Cardiac fibroblast (primary cell): ENCODE results near the gene RNF213.
A peak's percentile ranks its signal among the peaks of the same experiment; 100 is the strongest.

Source experiments
- DNase-seq, 2 donors: peaks; one replicate each; pipeline versions ENCODE4 v3.0.0 to v3.0.0-alpha.2; 2010; ENCODE audit warnings: low read depth in 2 of 2
- H3K4me3 ChIP-seq, 2 donors: replicated peaks in 1 of 2; 1 replicate in 1 of 2; 2 replicates in 1 of 2; pipeline ENCODE4 v1.5.1; 2011; ENCODE audit warnings: low read depth in 2 of 2, low read length in 2 of 2, mild to moderate bottlenecking in 2 of 2, moderate library complexity in 1 of 2
- TF ChIP-seq, protein P1 (sequence below): IDR thresholded peaks from one replicate; pipeline ENCODE4 v1.5.1; 2011; ENCODE audit warnings: low read depth, mild to moderate bottlenecking, low read length, inconsistent platforms

RNF213 gene

DNA sequence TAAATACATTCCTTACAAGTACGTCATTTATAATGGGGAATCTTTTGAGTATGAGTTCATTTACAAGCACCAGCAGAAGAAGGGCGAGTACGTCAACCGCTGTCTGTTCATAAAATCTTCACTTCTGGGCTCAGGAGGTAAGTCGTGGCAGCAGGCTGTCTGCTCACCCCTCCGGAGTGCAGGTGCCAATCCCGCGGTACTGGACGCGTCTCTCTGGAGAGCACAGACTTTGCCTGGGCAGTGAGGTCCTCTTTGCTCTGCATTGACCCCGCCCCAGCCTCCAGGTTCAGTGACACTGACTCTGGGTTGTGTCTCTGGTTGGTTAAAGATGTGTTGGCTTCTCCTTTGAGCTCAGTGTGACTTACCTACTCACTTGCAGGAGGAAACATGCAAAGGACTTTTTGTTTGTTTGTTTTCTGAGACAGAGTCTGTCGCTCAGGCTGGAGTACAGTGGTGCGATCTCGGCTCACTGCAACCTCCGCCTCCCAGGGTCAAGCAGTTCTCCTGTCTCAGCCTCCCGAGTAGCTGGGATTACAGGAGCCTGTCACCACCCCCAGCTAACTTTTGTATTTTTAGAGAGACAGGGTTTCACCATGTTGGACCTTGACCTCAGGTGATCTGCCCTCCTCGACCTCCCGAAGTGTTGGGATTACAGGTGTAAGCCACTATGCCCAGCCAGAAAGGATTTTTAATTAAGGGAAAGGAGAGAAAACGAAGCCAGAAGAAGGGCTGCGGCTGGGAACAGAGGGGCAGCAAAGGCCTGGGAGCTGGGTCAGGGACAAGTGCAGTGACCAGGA is 31.2 kb downstream of the RNF213 start:
- no peak overlapping the region for H3K4me3 ChIP-seq
- no peak for DNase-seq
- TF ChIP-seq, protein P1, sequence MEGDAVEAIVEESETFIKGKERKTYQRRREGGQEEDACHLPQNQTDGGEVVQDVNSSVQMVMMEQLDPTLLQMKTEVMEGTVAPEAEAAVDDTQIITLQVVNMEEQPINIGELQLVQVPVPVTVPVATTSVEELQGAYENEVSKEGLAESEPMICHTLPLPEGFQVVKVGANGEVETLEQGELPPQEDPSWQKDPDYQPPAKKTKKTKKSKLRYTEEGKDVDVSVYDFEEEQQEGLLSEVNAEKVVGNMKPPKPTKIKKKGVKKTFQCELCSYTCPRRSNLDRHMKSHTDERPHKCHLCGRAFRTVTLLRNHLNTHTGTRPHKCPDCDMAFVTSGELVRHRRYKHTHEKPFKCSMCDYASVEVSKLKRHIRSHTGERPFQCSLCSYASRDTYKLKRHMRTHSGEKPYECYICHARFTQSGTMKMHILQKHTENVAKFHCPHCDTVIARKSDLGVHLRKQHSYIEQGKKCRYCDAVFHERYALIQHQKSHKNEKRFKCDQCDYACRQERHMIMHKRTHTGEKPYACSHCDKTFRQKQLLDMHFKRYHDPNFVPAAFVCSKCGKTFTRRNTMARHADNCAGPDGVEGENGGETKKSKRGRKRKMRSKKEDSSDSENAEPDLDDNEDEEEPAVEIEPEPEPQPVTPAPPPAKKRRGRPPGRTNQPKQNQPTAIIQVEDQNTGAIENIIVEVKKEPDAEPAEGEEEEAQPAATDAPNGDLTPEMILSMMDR: no peak

GRCh38 chr17:80292521-80292971 is 31.9 kb downstream of the RNF213 start:
- TF ChIP-seq, protein P1: no peak
- no peak overlapping the region for H3K4me3 ChIP-seq
- DNase-seq: peak in 1 of 2 donors; percentile 13

DNA sequence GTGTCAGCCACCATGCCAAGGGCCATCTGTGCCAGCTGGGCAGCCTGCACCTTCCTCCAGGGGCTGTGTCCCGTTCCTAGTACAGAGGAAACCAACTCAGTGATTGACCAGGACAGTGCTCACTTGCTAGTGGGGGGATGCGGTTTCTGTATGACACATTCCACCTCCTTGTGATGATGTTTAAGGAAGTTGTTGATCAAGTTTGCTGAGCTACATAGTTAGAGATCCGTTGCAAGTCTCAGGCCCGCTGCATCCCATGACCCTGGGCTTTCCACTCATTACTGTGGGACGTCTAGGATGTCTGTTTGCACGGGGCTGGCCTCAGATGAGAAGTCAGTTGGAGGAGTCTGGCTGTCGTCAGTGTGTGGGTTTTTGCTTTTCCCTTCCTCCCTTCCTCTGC is 33.6 kb downstream of the RNF213 start:
- DNase-seq: no peak
- TF ChIP-seq, protein P1: no peak
- H3K4me3 ChIP-seq: no peak overlapping the region

- H3K4me3 ChIP-seq: no peak overlapping the region
- TF ChIP-seq, protein P1: no peak
- no peak for DNase-seq
These were observed 34.0 kb downstream of the RNF213 start for GRCh38 chr17:80294653-80295052.

DNA sequence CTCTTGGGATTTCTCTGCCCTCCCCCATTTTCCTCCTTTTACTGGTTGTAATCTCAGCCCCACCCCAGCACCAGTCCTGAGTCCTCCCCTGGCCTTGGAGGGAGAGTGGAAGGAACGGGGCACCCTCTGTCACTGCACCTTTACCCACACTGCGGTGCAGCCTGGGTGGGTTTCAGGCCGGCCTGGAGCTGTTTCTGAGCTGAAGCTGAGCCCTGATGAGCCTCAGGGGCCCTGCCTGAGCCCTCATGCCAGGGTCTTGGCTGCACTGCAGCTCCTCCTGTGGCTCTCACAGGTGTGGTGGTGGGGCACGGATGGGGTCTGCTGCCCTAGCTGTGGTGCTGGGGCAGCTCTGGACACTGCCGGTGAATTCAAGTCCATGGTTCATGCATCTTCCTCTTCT is 34.5 kb downstream of the RNF213 start:
- no peak for DNase-seq
- TF ChIP-seq, protein P1: no peak

GRCh38 chr17:80295559-80295958 is 34.9 kb downstream of the RNF213 start:
- no peak overlapping the region for H3K4me3 ChIP-seq
- TF ChIP-seq, protein P1: no peak
- DNase-seq: no peak

More for the DNA sequence above, 34.5 kb downstream of the RNF213 start:
- H3K4me3 ChIP-seq: no peak overlapping the region
